EH (cell line): Measurements from ENCODE around the gene DESI1.
"Not testable (repeated sequence)": the region's sequence is repeated elsewhere in the genome, so short reads cannot be mapped to it uniquely, and the experiment has no call there.

ENCODE experiments used
- DNase-seq: peaks from one replicate; pipeline ENCODE4 v3.0.0-alpha.2; 2015; ENCODE audit warnings: low read depth

Gene DESI1

GRCh38 chr22:41585898-41586297, 34.9 kb downstream of the DESI1 start:
- no peak for DNase-seq

DNA sequence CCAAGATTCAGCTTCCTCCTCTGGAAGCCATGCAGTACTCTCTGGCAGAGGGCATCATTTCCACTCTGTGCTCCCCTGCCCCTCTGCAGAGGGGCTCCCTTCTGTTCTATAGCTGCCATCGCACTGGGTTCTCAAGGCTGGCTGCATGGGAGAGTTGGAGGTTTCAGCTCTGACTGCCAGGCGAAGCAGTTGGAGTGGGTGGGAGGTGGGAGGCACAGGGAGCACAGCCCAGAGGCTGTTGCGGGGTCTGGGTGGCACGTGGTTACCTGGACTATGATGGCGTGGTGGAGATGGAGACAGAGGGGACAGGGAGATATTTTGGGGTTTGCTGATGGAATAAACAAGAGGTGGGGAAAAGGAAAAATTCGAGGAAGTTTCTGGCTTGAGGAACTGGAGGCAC, 36.0 kb downstream of the DESI1 start:
- DNase-seq, result no peak

GRCh38 chr22:41582694-41583093, 38.1 kb downstream of the DESI1 start:
- DNase-seq, result no peak

- no peak for DNase-seq
These were observed 40.9 kb downstream of the DESI1 start for GRCh38 chr22:41579997-41580355.

DNA sequence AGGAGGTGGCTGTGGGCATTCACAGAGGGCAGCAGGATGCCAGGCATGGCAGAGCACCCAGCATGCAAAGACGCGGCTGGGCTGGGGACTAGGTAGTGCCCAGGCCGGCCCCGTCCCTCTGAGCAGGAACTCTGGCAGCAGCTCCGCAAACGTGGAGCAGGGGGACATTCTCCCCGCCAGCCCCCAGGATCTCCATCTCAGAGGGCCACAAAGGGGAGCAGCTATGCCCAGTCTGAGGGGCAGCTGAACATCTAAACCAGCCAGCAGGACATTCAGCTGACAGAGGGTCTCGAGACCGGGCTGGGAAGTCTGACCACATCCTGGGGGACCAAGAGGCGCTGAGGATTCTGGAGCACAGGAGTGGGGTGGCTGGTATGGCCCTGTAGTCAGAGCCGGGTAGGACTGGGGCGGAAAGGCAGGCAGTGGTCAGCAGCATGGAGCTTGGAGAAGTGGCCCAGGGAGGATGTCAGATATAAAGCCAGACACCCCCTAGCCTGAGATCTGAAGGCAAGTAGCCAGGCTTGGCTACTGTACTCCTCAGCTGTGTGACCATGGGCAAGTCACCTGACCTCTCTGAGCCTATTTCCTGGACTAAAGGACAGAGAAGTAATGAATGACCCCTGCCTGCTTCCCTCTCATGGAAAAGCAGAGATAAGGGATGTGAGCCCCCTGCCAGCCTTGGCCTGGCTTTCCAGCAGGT, 41.4 kb downstream of the DESI1 start:
- no peak for DNase-seq

DNA sequence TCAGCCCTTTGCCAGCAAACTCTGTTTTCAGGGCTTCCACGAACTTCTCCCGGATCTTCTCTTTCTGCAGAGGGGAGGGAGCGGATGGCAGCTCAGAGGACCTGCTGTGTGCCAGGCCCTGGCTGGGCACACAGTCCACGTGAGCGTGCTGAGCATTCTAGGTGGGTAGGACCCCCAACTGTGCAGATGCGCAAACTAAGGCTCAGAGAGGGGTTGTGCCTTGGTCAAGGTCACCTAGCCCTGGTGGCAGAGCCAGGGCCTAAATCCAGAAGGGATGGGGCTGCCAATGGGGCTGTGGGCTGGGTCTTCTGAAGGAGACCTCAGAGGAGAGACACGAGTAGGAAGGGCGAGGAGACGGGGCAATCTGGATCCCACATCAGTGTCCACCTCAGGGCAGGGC, 42.0 kb downstream of the DESI1 start:
- no peak for DNase-seq

GRCh38 chr22:41578114-41578513, 42.7 kb downstream of the DESI1 start:
- no peak for DNase-seq

DNA sequence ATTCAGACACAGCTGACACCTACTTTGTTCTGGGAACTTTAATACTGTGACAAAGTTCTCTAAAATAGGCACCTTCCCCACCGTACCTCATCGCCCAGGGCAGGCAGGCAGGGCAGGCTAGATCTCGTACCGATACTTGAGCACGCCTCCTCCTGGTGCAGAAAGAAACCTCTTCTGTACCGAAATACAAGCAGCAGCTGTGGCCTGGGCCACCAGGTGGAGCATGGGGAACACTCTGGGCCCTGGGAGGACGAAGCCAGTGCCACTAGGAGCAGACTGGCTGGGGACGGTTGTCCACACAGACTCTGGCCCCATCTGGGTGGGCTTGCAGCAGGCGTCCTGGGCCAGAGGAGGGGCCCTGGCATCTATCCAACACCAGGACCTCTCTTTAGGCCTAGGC, 44.0 kb downstream of the DESI1 start:
- peak; percentile 64 for DNase-seq

GRCh38 chr22:41575533-41575932, 45.3 kb downstream of the DESI1 start:
- no peak for DNase-seq

DNA sequence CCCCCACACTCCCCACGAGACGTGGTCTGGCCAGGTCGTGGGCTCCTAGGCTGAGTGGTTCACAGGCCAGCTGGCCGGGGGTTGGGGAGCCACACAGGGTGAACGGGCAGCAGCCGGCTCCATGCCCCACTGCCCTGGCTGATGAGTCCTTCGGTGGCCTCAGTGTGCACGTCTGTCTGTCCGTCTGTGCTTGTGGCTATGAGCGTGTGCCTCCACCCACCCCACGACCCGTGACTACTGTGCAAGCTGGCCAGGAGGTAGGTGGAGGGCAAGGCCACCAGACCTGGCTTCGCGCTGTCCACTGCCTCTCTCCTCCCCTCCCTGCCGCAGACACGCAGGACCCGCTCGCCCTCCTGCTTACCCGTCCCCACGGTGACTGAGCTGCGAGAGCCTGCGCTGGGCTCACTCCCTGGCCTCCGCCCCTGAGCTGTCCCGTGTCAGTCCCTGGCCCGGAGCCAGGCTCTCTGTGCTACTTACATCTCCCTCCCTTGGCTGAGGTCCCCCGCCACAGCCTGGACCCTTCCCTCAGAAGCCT, 45.9 kb downstream of the DESI1 start:
- no peak for DNase-seq

DNA sequence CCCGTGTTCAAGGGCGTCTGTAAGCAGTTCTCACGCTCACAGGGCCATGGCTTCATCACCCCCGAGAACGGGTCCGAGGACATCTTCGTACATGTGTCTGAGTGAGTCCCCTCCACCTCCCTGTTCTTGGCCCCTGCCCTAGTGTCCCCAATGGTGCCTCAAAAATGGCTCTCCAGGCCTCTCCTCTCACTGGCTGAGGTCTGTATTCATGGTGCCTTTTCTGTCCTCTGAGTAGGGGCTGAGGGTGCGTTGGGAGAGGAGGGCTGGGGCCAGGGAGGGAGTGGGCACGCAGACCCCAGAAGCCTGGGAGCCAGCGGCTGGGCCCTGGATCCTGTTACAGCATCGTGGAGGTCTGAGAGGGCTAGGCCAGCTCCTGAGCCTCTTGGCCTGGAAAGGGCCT, 47.2 kb downstream of the DESI1 start:
- no peak for DNase-seq

DNA sequence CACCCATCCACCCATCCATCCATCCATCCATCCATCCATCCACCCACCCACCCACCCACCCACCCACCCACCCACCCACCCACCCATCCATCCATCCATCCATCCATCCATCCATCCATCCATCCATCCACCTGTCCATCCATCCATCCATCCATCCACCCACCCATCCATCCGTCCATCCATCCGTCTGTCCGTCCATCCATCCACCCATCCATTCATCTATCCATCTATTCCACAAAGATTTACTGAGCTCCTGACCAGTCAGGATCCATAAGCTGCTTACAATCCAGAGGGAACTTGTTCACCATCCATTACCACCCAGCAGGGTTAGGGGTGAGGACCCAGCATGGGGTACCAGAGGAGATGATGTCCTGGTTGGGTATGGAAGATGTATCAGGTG, 48.5 kb downstream of the DESI1 start:
- not testable (repeated sequence) for DNase-seq

DNA sequence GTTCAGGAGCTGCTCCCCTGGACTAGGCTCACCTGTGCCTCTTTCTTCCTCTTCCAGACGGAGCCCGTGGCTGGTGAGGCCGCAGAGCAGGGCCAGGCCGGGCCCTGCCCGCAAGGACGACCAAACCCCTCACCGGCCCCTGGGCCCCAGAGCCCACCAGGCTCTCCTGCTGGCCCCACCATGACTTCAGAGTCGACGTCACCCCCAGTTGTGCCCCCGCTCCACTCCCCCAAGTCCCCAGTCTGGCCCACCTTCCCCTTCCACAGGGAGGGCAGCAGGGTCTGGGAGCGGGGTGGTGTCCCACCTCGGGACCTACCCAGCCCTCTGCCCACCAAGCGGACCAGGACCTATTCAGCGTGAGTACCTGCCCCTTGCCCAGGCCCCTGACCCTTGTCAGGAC, 49.1 kb downstream of the DESI1 start:
- DNase-seq, result no peak

GRCh38 chr22:41570221-41570620, 50.6 kb downstream of the DESI1 start:
- no peak for DNase-seq

GRCh38 chr22:41568811-41569210, 52.0 kb downstream of the DESI1 start:
- no peak for DNase-seq

DNA sequence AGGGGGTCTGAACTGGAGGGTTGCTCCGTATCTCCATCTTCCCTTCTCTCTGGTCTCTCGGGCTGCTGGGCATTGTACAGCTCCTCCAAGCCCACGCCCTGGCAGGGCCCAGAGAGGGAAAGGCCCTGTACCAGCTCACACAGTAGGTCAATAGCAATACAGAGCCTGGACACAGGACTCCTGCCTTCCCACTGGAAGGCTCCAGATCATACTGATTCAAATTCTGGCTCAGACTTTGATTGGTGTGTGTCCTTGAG, 53.4 kb downstream of the DESI1 start:
- no peak for DNase-seq

GRCh38 chr22:41565403-41566054, 55.3 kb downstream of the DESI1 start:
- peak; percentile 94 for DNase-seq

GRCh38 chr22:41564563-41564962, 56.3 kb downstream of the DESI1 start:
- peak; percentile 21 for DNase-seq

- peak; percentile 95 for DNase-seq
These were observed 57.7 kb downstream of the DESI1 start for GRCh38 chr22:41563051-41563711.

GRCh38 chr22:41562461-41562860, 58.4 kb downstream of the DESI1 start:
- no peak for DNase-seq

GRCh38 chr22:41561788-41562187, 59.1 kb downstream of the DESI1 start:
- no peak for DNase-seq

DNA sequence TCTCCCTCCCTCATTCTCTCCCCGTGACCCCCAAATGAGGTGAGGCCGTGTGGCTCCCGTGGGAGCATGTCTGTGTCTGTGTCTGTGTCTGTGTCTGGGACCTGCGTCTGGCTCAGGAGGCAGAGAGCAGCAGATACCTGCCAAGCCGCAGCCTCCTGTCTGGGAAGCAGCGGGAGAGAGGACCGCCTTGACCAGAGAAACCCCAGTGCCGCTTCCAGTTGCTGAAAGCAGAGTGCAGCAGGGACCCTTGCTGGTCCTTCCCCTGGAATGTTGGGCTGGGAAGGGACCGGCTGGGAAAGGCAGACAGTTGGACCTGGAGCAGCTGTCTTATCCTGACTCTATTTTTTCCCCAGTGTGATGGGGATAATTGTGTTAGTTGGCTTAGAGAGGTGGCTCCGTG, 59.5 kb downstream of the DESI1 start:
- peak; percentile 29 for DNase-seq

GRCh38 chr22:41560095-41560471, 60.8 kb downstream of the DESI1 start:
- no peak for DNase-seq

- not testable (repeated sequence) for DNase-seq
These were observed 62.6 kb downstream of the DESI1 start for GRCh38 chr22:41558241-41558630.
